Pulmonary artery endothelial cell (primary cell): Measurements from ENCODE around the gene MBNL1. TPM values are rescaled to one million over a fixed set of nuclear protein-coding genes. Genes with fewer than 3 reads are reported as not detected.

Experiments
- DNase-seq: peaks from one replicate; pipeline ENCODE4 v3.0.0-alpha.2; 2011; ENCODE audit warnings: low read depth, low spot score
- total RNA-seq: library from RNA; depleted of rRNA; stranded (reverse); fragments of >200 nt; gene quantifications from 2 replicates; pipeline ENCODE4 v1.2.3, GENCODE V29; 2014

Gene MBNL1
- total RNA-seq, 1 donor from 2014 or later = 361 TPM

- no peak for DNase-seq
Measured at GRCh38 chr3:152252755-152253154, 16.0 kb upstream of the MBNL1 start.

GRCh38 chr3:152253514-152253913 is 15.2 kb upstream of the MBNL1 start:
- DNase-seq = no peak

- no peak for DNase-seq
Measured at GRCh38 chr3:152254041-152254440, 14.7 kb upstream of the MBNL1 start.

GRCh38 chr3:152255290-152255689 is 13.4 kb upstream of the MBNL1 start:
- DNase-seq = no peak

- no peak for DNase-seq
Measured at GRCh38 chr3:152256851-152257562, 11.7 kb upstream of the MBNL1 start.

- DNase-seq = no peak
Measured at GRCh38 chr3:152257563-152258035, 11.1 kb upstream of the MBNL1 start.

- peak; percentile 72 for DNase-seq
Measured at GRCh38 chr3:152258448-152259393, 10.0 kb upstream of the MBNL1 start.

GRCh38 chr3:152259468-152259867 is 9.3 kb upstream of the MBNL1 start:
- DNase-seq = no peak

- no peak for DNase-seq
Measured at GRCh38 chr3:152260026-152260425, 8.7 kb upstream of the MBNL1 start.

GRCh38 chr3:152260529-152260928 is 8.2 kb upstream of the MBNL1 start:
- DNase-seq = no peak

GRCh38 chr3:152261329-152261728 is 7.4 kb upstream of the MBNL1 start:
- no peak for DNase-seq

- DNase-seq = no peak
Measured at GRCh38 chr3:152263711-152264110, 5.0 kb upstream of the MBNL1 start.

- DNase-seq = no peak
Measured at GRCh38 chr3:152264378-152264777, 4.4 kb upstream of the MBNL1 start.

GRCh38 chr3:152266221-152266995 is 2.3 kb upstream of the MBNL1 start:
- DNase-seq = peak; percentile 89

GRCh38 chr3:152267831-152268554 is 736 bp upstream of the MBNL1 start:
- DNase-seq = no peak

- no peak for DNase-seq
Measured at GRCh38 chr3:152269056-152269830, 514 bp downstream of the MBNL1 start.

GRCh38 chr3:152269831-152270734 is 1.4 kb downstream of the MBNL1 start:
- DNase-seq = peak; percentile 45

- no peak for DNase-seq
Measured at GRCh38 chr3:152270937-152271336, 2.2 kb downstream of the MBNL1 start.
